Heart left ventricle (tissue), 13 donors: ENCODE results near the gene PDGFD.

ENCODE experiments used
- POLR2A ChIP-seq, 2 donors: fragments of 450-650 bp; IDR thresholded peaks; one replicate each; pipeline ENCODE4 v1.6.1; 2017; ENCODE audit warnings: antibody characterized with exemption in 2 of 2, mild to moderate bottlenecking in 2 of 2, moderate library complexity in 2 of 2
- TF ChIP-seq, protein P1 (sequence below), 12 donors: fragments of 200-600 bp; sonication (generic) in 4 of 12; IDR thresholded peaks; one replicate each; pipeline versions ENCODE4 v1.5.0 to v1.8.0; 2018 to 2022; ENCODE audit warnings: antibody characterized with exemption in 12 of 12, mild to moderate bottlenecking in 5 of 12
- donor health status: ischemic (EF 13 %, LVEDD 7.1; RV severe dilation, severe dysfunction).
- donor health status: DM: no; HTN: yes; CAD: no.
- donor health status: DM: no; HTN: no; CAD: no.
- donor health status: ischemic (EF 25% LVEDD 6.9; RV normal size, moderate dysfunction).
- donor health status: ischemic (EF 25% LVEDD 5.7; RV mildly dilated, moderate dysfunction).
- donor health status: ischemic (EF 35%, LVEDD 5.7; RV mildly dilated, moderate dysfunction).
- donor health status: nonischemic (EF 11% LVEDD 7.7; RV severe dilation, severe dysfunction).
- donor health status: DM: yes; HTN: yes; CAD: no.
- donor health status: PGD.
- donor health status: ischemic (EF 29% LVEDD 5.4; RV normal size, mild dysfunction).
- donor health status: nonischemic (EF 23%, LVEDD 6.1; RV moderate dilation, normal function).

DNA sequence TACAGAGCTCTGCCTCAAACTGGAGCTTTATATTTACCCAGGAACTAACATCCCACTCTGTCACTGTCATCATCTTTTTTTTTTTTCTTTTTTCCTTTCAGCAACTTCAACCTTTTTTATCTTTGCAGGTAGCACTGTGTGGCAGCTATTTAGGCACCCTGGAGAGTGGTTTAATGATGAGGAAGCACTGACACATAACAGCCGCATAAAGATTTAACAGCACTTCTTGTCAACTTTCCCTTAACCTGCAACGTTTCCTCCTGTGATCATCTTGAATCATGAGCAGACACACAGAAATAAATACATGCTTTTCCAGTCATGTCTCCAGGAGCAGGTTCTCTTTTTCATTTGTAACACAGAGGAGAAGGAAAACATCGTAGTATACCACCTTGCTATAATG, 34.8 kb downstream of the PDGFD start:
- TF ChIP-seq, protein P1, sequence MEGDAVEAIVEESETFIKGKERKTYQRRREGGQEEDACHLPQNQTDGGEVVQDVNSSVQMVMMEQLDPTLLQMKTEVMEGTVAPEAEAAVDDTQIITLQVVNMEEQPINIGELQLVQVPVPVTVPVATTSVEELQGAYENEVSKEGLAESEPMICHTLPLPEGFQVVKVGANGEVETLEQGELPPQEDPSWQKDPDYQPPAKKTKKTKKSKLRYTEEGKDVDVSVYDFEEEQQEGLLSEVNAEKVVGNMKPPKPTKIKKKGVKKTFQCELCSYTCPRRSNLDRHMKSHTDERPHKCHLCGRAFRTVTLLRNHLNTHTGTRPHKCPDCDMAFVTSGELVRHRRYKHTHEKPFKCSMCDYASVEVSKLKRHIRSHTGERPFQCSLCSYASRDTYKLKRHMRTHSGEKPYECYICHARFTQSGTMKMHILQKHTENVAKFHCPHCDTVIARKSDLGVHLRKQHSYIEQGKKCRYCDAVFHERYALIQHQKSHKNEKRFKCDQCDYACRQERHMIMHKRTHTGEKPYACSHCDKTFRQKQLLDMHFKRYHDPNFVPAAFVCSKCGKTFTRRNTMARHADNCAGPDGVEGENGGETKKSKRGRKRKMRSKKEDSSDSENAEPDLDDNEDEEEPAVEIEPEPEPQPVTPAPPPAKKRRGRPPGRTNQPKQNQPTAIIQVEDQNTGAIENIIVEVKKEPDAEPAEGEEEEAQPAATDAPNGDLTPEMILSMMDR (IDR thresholded peaks at IDR 0.05): no peak
- no peak for TF ChIP-seq POLR2A (IDR thresholded peaks at IDR 0.05)
